Measurements from ENCODE around the gene HGS. TPM values are rescaled to one million over a fixed set of nuclear protein-coding genes. Genes with fewer than 3 reads are reported as not detected.
A peak's percentile ranks its signal among the peaks of the same experiment; 100 is the strongest.

HGS gene
- total and polyA plus RNA-seq, 2 of the 8 experiments (the other 6 are each of a cell fraction or from before 2014, with no cell fraction given) = 80.8 to 99.7 TPM

DNA sequence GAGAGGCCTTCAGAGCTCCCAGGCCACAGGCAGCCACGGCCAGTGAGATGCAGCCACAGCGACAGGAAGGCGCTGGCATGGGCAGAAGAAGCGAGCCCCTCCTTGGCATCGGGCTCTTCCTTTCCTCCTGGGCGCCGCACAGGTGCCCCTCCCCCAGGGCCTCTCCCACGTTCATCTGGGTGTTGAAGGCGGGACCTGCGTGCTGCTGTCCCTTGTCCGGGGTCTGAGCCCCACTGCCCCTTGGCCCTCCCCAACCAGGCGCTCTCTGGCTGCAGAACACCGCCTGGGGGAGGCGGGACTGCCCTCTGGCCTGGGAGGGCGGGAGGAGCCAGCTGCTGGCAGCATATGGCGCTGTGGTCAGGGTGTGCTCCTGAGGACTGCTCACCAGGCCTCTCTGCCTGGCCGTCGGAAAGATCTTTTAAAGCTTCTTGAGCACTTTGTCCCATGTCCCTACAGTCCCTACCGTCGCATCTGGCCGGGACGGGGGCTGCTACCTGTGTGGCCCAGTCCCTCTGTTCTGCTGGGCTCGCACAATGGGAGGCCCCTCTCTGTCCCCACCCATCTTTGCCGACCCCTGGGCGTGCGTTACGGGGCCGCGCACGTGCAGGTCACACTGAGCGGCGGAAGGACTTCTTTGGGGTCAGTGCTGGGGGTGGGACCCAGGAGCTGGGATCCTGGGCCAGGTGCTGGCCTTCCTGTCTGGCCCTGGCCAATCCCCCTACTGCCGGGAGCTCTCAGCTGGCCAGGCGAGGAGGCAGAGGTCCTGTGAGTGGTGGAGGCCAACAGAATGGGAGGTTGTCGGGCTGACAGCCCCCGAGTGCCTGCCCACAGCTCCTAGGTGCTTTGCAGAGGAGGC, 30.0 kb downstream of the HGS start:
- ChIA-PET CTCF (ENCODE audit: partially characterized antibody) (interaction anchor here (0.6 to 2.2 kb wide), 8 partner anchors 11 to 156 kb away, joined by 3 to 6 read pairs (median 4); no protein-coding TSS in a partner anchor), POLR2A (ENCODE audit: partially characterized antibody) (interaction anchor here (0.9 to 25.9 kb wide), 7 partner anchors 5 to 174 kb away, joined by 3 to 436 read pairs (median 5); partner anchors contain the start of genes ARL16, HGS, MRPL12 and SLC25A10)
- H3K27me3 ChIP-seq (replicated peaks in 1 of 4; ENCODE audit: control insufficient read depth in 3 of 4, extremely low read depth in 1 of 4, insufficient read depth in 3 of 4, low read length in 3 of 4) = no peaks in the 10 kb centered on the region; a peak in 2 of 7 replicates
- H3K4me3 ChIP-seq (ENCODE audit: extremely low read depth in 1 of 4, insufficient read depth in 2 of 4, low read depth in 3 of 4, low read length in 4 of 4) = peak overlapping the region; percentile 44 to 86 (median 59); a peak in 4 of 8 replicates
- no peak overlapping the region for H3K18ac ChIP-seq (ENCODE audit: extremely low read depth, low read length)
- H3K4ac ChIP-seq (replicated peaks; ENCODE audit: insufficient read length, low read depth, low read length) = no peak overlapping the region
- H3K23me2 ChIP-seq (ENCODE audit: low read depth, low read length) = peaks cover 20% of the 10 kb centered on the region
- peaks cover 3 to 10% of the 10 kb centered on the region in 2 experiments for H4K20me1 ChIP-seq (replicated peaks in 1 of 2; ENCODE audit: control insufficient read depth in 1 of 2, insufficient read depth in 2 of 2, low read length in 2 of 2)
- no peak overlapping the region for H3K14ac ChIP-seq (ENCODE audit: insufficient read length)
- no peak for DNase-seq (ENCODE audit: low read depth in 1 of 2, low spot score in 2 of 2)
- no peak overlapping the region for H3K27ac ChIP-seq (ENCODE audit: low read depth, low read length)
- no peak overlapping the region for H2BK120ac ChIP-seq (replicated peaks; ENCODE audit: low read depth, low read length)
- H3K79me2 ChIP-seq (ENCODE audit: control insufficient read depth in 1 of 2, insufficient read depth in 2 of 2, low read length in 2 of 2) = peaks cover 0 to 7% of the 10 kb centered on the region in 2 experiments; a peak in 1 of 4 replicates
- peaks cover 0 to 9% (median 0%) of the 10 kb centered on the region in 4 experiments; a peak in 3 of 8 replicates for H3K36me3 ChIP-seq (ENCODE audit: control insufficient read depth in 2 of 4, insufficient read depth in 4 of 4, low read length in 3 of 4)
- peak overlapping the region in 1 of 4 experiments; percentile 50; a peak in 2 of 7 replicates for H3K9ac ChIP-seq (replicated peaks in 1 of 4; ENCODE audit: extremely low read depth in 1 of 4, low read depth in 3 of 4, low read length in 3 of 4)
- no peak overlapping the region for H4K5ac ChIP-seq (ENCODE audit: insufficient read length, low read depth, low read length)
- no peak overlapping the region for H4K91ac ChIP-seq (replicated peaks; ENCODE audit: insufficient read length, low read length)
- no peaks in the 10 kb centered on the region for H3K9me3 ChIP-seq (ENCODE audit: insufficient read depth in 2 of 2, low read depth in 1 of 2, low read length in 1 of 2)
- no peak overlapping the region; the same call in 1 of the 2 replicates for H2BK5ac ChIP-seq (ENCODE audit: low read depth, low read length)
- H2BK20ac ChIP-seq (ENCODE audit: low read length) = no peak overlapping the region
- peak overlapping the region; percentile 77 to 87 for H3K4me2 ChIP-seq (ENCODE audit: insufficient read depth in 1 of 2, low read depth in 2 of 2, low read length in 2 of 2)
- peak overlapping the region; percentile 82; the same call in 1 of the 2 replicates for H2AK5ac ChIP-seq (ENCODE audit: low read depth, low read length)
- no peak overlapping the region for H2BK15ac ChIP-seq (ENCODE audit: low read length)
- H3K23ac ChIP-seq (ENCODE audit: insufficient read length) = no peak overlapping the region
- peaks cover 10% of the 10 kb centered on the region for H3K79me1 ChIP-seq (ENCODE audit: low read depth, low read length)
- H3K4me1 ChIP-seq (replicated peaks in 1 of 4; ENCODE audit: control insufficient read depth in 3 of 4, insufficient read depth in 4 of 4, low read length in 3 of 4) = peaks cover 0 to 24% (median 18%) of the 10 kb centered on the region in 4 experiments; a peak in 5 of 7 replicates
- no peak for FAIRE-seq
- WGBS, 2 experiments (ENCODE audit: extremely low coverage in 1 of 2, insufficient coverage in 1 of 2, insufficient read length in 1 of 2, insufficient replicate concordance in 2 of 2, low coverage in 1 of 2, low lambda C conversion rate in 2 of 2, missing lambda C conversion rate in 1 of 2) = 89% methylated on average over 32 of the region's 36 CpGs; no CpG with 5 or more reads in 1 of the 2 experiments
- H3K56ac ChIP-seq (replicated peaks; ENCODE audit: insufficient read length, low read depth, low read length) = no peak overlapping the region
- no peak overlapping the region for H2BK12ac ChIP-seq (ENCODE audit: low read depth, low read length)
- H2AFZ ChIP-seq (ENCODE audit: low read length) = no peak overlapping the region
- H4K8ac ChIP-seq (ENCODE audit: extremely low read depth, insufficient read depth, low read length) = no peak overlapping the region; the same call in 1 of the 2 replicates
- TF ChIP-seq SP1 (IDR thresholded peaks at IDR 0.05; ENCODE audit: low read depth, low read length) = no peak
- TF ChIP-seq ZNF274 (IDR thresholded peaks at IDR 0.05; ENCODE audit: borderline replicate concordance, extremely low read depth, low read length) = no peak
- no peak for TF ChIP-seq JUND (IDR thresholded peaks at IDR 0.05; ENCODE audit: low read length)
- TF ChIP-seq FOSL1 (IDR thresholded peaks at IDR 0.05; ENCODE audit: insufficient read depth, low read depth, low read length) = no peak
- TF ChIP-seq KDM5A (IDR thresholded peaks at IDR 0.05; ENCODE audit: low read length) = no peak
- no peak for TF ChIP-seq SIRT6 (IDR thresholded peaks at IDR 0.05; ENCODE audit: low read length)
- TF ChIP-seq, protein P1, sequence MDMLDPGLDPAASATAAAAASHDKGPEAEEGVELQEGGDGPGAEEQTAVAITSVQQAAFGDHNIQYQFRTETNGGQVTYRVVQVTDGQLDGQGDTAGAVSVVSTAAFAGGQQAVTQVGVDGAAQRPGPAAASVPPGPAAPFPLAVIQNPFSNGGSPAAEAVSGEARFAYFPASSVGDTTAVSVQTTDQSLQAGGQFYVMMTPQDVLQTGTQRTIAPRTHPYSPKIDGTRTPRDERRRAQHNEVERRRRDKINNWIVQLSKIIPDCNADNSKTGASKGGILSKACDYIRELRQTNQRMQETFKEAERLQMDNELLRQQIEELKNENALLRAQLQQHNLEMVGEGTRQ (IDR thresholded peaks at IDR 0.05; ENCODE audit: low read length) = no peak
- TF ChIP-seq, protein P2, sequence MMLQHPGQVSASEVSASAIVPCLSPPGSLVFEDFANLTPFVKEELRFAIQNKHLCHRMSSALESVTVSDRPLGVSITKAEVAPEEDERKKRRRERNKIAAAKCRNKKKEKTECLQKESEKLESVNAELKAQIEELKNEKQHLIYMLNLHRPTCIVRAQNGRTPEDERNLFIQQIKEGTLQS (IDR thresholded peaks at IDR 0.05; ENCODE audit: insufficient read depth, low read depth, low read length) = no peak
- no peak for TF ChIP-seq TBP (IDR thresholded peaks at IDR 0.05; ENCODE audit: low read depth, low read length)
- no peak for TF ChIP-seq SIX5 (IDR thresholded peaks at IDR 0.05; ENCODE audit: low read depth, low read length)

Measured in H1 (cell line).